ENCODE measurements around the gene CPNE6.

CPNE6 gene

GRCh38 chr14:24054646-24055045 lies 16.7 kb upstream of the CPNE6 start:
- no peak for DNase-seq (ENCODE audit: low read depth)

GRCh38 chr14:24055971-24056799 lies 15.2 kb upstream of the CPNE6 start:
- DNase-seq (ENCODE audit: low read depth) = no peak

GRCh38 chr14:24056800-24057184 lies 14.6 kb upstream of the CPNE6 start:
- DNase-seq (ENCODE audit: low read depth) = no peak

GRCh38 chr14:24057271-24057670 lies 14.1 kb upstream of the CPNE6 start:
- no peak for DNase-seq (ENCODE audit: low read depth)

GRCh38 chr14:24057867-24058259 lies 13.5 kb upstream of the CPNE6 start:
- DNase-seq (ENCODE audit: low read depth) = no peak

- DNase-seq (ENCODE audit: low read depth) = peak; percentile 57
Measured at GRCh38 chr14:24058260-24058950, 13.0 kb upstream of the CPNE6 start.

- no peak for DNase-seq (ENCODE audit: low read depth)
Measured at GRCh38 chr14:24058951-24059475, 12.3 kb upstream of the CPNE6 start.

GRCh38 chr14:24059841-24060388 lies 11.4 kb upstream of the CPNE6 start:
- no peak for DNase-seq (ENCODE audit: low read depth)

- DNase-seq (ENCODE audit: low read depth) = no peak
Measured at GRCh38 chr14:24060443-24060842, 10.9 kb upstream of the CPNE6 start.

GRCh38 chr14:24060984-24061913 lies 10.1 kb upstream of the CPNE6 start:
- no peak for DNase-seq (ENCODE audit: low read depth)

GRCh38 chr14:24062216-24062980 lies 9.0 kb upstream of the CPNE6 start:
- no peak for DNase-seq (ENCODE audit: low read depth)

- DNase-seq (ENCODE audit: low read depth) = no peak
Measured at GRCh38 chr14:24063263-24063836, 8.0 kb upstream of the CPNE6 start.

GRCh38 chr14:24064091-24064795 lies 7.1 kb upstream of the CPNE6 start:
- no peak for DNase-seq (ENCODE audit: low read depth)

GRCh38 chr14:24064856-24065255 lies 6.5 kb upstream of the CPNE6 start:
- DNase-seq (ENCODE audit: low read depth) = no peak

- DNase-seq (ENCODE audit: low read depth) = no peak
Measured at GRCh38 chr14:24065408-24065807, 6.0 kb upstream of the CPNE6 start.

GRCh38 chr14:24066496-24067132 lies 4.7 kb upstream of the CPNE6 start:
- DNase-seq (ENCODE audit: low read depth) = no peak

- DNase-seq (ENCODE audit: low read depth) = no peak
Measured at GRCh38 chr14:24067133-24068082, 4.0 kb upstream of the CPNE6 start.

GRCh38 chr14:24068711-24069410 lies 2.5 kb upstream of the CPNE6 start:
- no peak for DNase-seq (ENCODE audit: low read depth)

Data from fibroblast of gingiva (primary cell).